Measurements from ENCODE around the gene PDSS2. TPM values are rescaled to one million over a fixed set of nuclear protein-coding genes. Genes with fewer than 3 reads are reported as not detected.

Gene PDSS2
- polyA plus RNA-seq, 3 donors: 10.1 to 13.9 (median 13.3) TPM

GRCh38 chr6:107231243-107231642, 228.1 kb downstream of the PDSS2 start:
- Histone ChIP-seq H2AFZ (ENCODE audit: insufficient read depth, low read depth, low read length, poor library complexity, severe bottlenecking) (no peak overlapping the region), H3K9ac (ENCODE audit: insufficient read depth, low read length, poor library complexity, severe bottlenecking) (no peak overlapping the region), H3K27me3 (ENCODE audit: control insufficient read depth in 2 of 2, insufficient read depth in 2 of 2, low read length in 2 of 2) (no peaks in the 10 kb centered on the region), H4K20me1 (ENCODE audit: insufficient read depth, low read length) (no peaks in the 10 kb centered on the region), H3K27ac (ENCODE audit: low read depth in 1 of 2, low read length in 2 of 2) (no peak overlapping the region), H3K4me3 (replicated peaks in 1 of 3; ENCODE audit: low read depth in 2 of 3, low read length in 3 of 3) (no peak overlapping the region), H3K4me1 (ENCODE audit: control insufficient read depth in 1 of 2, insufficient read depth in 2 of 2, low read length in 2 of 2) (peaks cover 0 to 6% of the 10 kb centered on the region in 2 donors), H3K36me3 (replicated peaks in 1 of 2; ENCODE audit: control insufficient read depth in 1 of 2, insufficient read depth in 2 of 2, low read length in 2 of 2) (peaks cover 0 to 3% of the 10 kb centered on the region in 2 donors), H3K79me2 (ENCODE audit: insufficient read depth, low read length) (no peaks in the 10 kb centered on the region), H3K9me3 (replicated peaks in 1 of 2; ENCODE audit: control insufficient read depth in 1 of 2, insufficient read depth in 1 of 2, low read length in 2 of 2) (peaks cover 2 to 6% of the 10 kb centered on the region in 2 donors), H3K4me2 (replicated peaks; ENCODE audit: extremely low read depth, low read length, poor library complexity, severe bottlenecking) (no peak overlapping the region)
- Mint-ChIP-seq H3K27ac (no peak overlapping the region), H3K4me1 (peaks cover 12% of the 10 kb centered on the region), H3K4me3 (no peak overlapping the region), H3K9me3 (peaks cover 8 to 16% (median 11%) of the 10 kb centered on the region in 7 donors), H3K27me3 (ENCODE audit: low read depth in 3 of 3) (peaks cover 0 to 2% (median 0%) of the 10 kb centered on the region in 3 donors), H3K36me3 (peaks cover 24 to 27% of the 10 kb centered on the region in 2 donors)
- intact Hi-C loops (cut with micrococcal nuclease): no loop called here
- no peak for DNase-seq
- TF ChIP-seq CTCF (IDR thresholded peaks at IDR 0.05): no peak
- WGBS (ENCODE audit: insufficient coverage): 97% methylated on average over 3 of the region's 3 CpGs

GRCh38 chr6:107230448-107230847, 228.9 kb downstream of the PDSS2 start:
- Histone ChIP-seq H3K9ac (ENCODE audit: insufficient read depth, low read length, poor library complexity, severe bottlenecking) (no peak overlapping the region), H3K4me2 (replicated peaks; ENCODE audit: extremely low read depth, low read length, poor library complexity, severe bottlenecking) (no peak overlapping the region), H3K27me3 (ENCODE audit: control insufficient read depth in 2 of 2, insufficient read depth in 2 of 2, low read length in 2 of 2) (no peaks in the 10 kb centered on the region), H3K79me2 (ENCODE audit: insufficient read depth, low read length) (no peaks in the 10 kb centered on the region), H3K9me3 (replicated peaks in 1 of 2; ENCODE audit: control insufficient read depth in 1 of 2, insufficient read depth in 1 of 2, low read length in 2 of 2) (no peaks in the 10 kb centered on the region), H3K4me3 (replicated peaks in 1 of 3; ENCODE audit: low read depth in 2 of 3, low read length in 3 of 3) (no peak overlapping the region), H4K20me1 (ENCODE audit: insufficient read depth, low read length) (no peaks in the 10 kb centered on the region), H3K27ac (ENCODE audit: low read depth in 1 of 2, low read length in 2 of 2) (no peak overlapping the region), H2AFZ (ENCODE audit: insufficient read depth, low read depth, low read length, poor library complexity, severe bottlenecking) (no peak overlapping the region), H3K4me1 (ENCODE audit: control insufficient read depth in 1 of 2, insufficient read depth in 2 of 2, low read length in 2 of 2) (peaks cover 0 to 6% of the 10 kb centered on the region in 2 donors), H3K36me3 (replicated peaks in 1 of 2; ENCODE audit: control insufficient read depth in 1 of 2, insufficient read depth in 2 of 2, low read length in 2 of 2) (no peaks in the 10 kb centered on the region)
- no peak overlapping the region for H3K4me3 Mint-ChIP-seq
- H3K9me3 Mint-ChIP-seq: peaks cover under 1 to 9% (median 3%) of the 10 kb centered on the region in 7 donors
- intact Hi-C loops (cut with micrococcal nuclease): no loop called here
- DNase-seq: no peak
- H3K27ac Mint-ChIP-seq: no peak overlapping the region
- WGBS (ENCODE audit: insufficient coverage): no CpG with 5 or more reads among the region's 1 CpG
- peaks cover 0 to 2% (median 0%) of the 10 kb centered on the region in 3 donors for H3K27me3 Mint-ChIP-seq (ENCODE audit: low read depth in 3 of 3)
- peaks cover 6% of the 10 kb centered on the region for H3K4me1 Mint-ChIP-seq
- TF ChIP-seq CTCF (IDR thresholded peaks at IDR 0.05): no peak
- H3K36me3 Mint-ChIP-seq: peaks cover 19 to 20% of the 10 kb centered on the region in 2 donors
